ENCODE measurements around the gene CST3.

GRCh38 chr20:23585449-23585807 lies 52.3 kb downstream of the CST3 start:
- TF ChIP-seq POLR2A (IDR thresholded peaks at IDR 0.05; ENCODE audit: low read depth) (no peak), CTCF (IDR thresholded peaks at IDR 0.05) (no peak), EP300 (IDR thresholded peaks at IDR 0.05) (no peak)
